Gastrocnemius medialis (tissue), 4 donors: ENCODE data around the gene SMOC2. TPM values are rescaled to one million over a fixed set of nuclear protein-coding genes. Genes with fewer than 3 reads are reported as not detected.
"Not testable (repeated sequence)": the region's sequence is repeated elsewhere in the genome, so short reads cannot be mapped to it uniquely, and the experiment has no call there.

Experiments used
- ATAC-seq, 2 donors: fragments of 150-250 bp; one replicate each; pipeline ENCODE4 v1.9.1; 2016
- DNase-seq, 2 donors: peaks; one replicate each; pipeline ENCODE4 v3.0.0-alpha.2; 2019
- H3K27ac ChIP-seq, 4 donors: fragments of 200-600 bp; sonication (generic); 1 replicate in 1 of 4; 2 replicates in 3 of 4; pipeline ENCODE4 v1.5.1; 2016 to 2018; ENCODE audit warnings: mild to moderate bottlenecking in 2 of 4, moderate library complexity in 1 of 4
- H3K27me3 ChIP-seq, 3 donors: fragments of 200-600 bp; sonication (generic) in 2 of 3; 1 replicate in 1 of 3; 2 replicates in 2 of 3; pipeline versions ENCODE4 v1.5.1 to v1.6.0; 2016 to 2019; ENCODE audit warnings: mild to moderate bottlenecking in 1 of 3, moderate library complexity in 1 of 3
- H3K36me3 ChIP-seq, 2 donors: fragments of 200-600 bp; sonication (generic) in 1 of 2; one replicate each; pipeline ENCODE4 v1.5.1; 2017 to 2018
- H3K4me1 ChIP-seq, 2 donors: fragments of 200-600 bp; sonication (generic) in 1 of 2; one replicate each; pipeline ENCODE4 v1.5.1; 2016 to 2017; ENCODE audit warnings: mild to moderate bottlenecking in 2 of 2
- H3K4me3 ChIP-seq, 4 donors: fragments of 200-600 bp; sonication (generic) in 3 of 4; 1 replicate in 1 of 4; 2 replicates in 3 of 4; pipeline ENCODE4 v1.5.1; 2016 to 2019; ENCODE audit warnings: mild to moderate bottlenecking in 2 of 4
- H3K9me3 ChIP-seq, 3 donors: fragments of 200-600 bp; sonication (generic) in 2 of 3; 1 replicate in 1 of 3; 2 replicates in 2 of 3; pipeline ENCODE4 v1.5.1; 2016 to 2019
- CTCF ChIP-seq, 5 experiments: fragments of 450-650 bp in 3 of 5; fragments of 200-600 bp in 2 of 5; sonication (generic) in 2 of 5; IDR thresholded peaks in 4 of 5; conservative IDR thresholded peaks in 1 of 5; 1 replicate in 4 of 5; 2 replicates in 1 of 5; pipeline ENCODE4 v1.5.1; 2016 to 2019; ENCODE audit warnings: antibody characterized with exemption in 5 of 5, mild to moderate bottlenecking in 3 of 5, moderate library complexity in 3 of 5
- POLR2A ChIP-seq, 2 donors: fragments of 450-650 bp; IDR thresholded peaks; one replicate each; pipeline ENCODE4 v1.6.1; 2017; ENCODE audit warnings: antibody characterized with exemption in 2 of 2, mild to moderate bottlenecking in 2 of 2, moderate library complexity in 2 of 2
- in situ Hi-C, 4 donors: fragments of 200-750 bp; cut with MboI; loops; one replicate each; pipeline versions ENCODE4 v1.15.0 to v1.8.0; 2017; ENCODE audit warnings: low sequenced_read_pairs in 4 of 4
- intact Hi-C: fragments of 100-400 bp; cut with DNase I; formaldehyde crosslinking; loops from one replicate; pipeline ENCODE4 v1.15.1; 2023; ENCODE audit warnings: low total_unique reads
- total RNA-seq, 4 donors: library from RNA; depleted of rRNA; stranded (reverse); fragments of >200 nt; gene quantifications; one replicate each; pipeline versions ENCODE4 v1.1.0 to v1.2.3, GENCODE V29; 2016

Gene SMOC2
- total RNA-seq, 4 donors from 2014 or later: 7.2 to 34.4 (median 16.5) TPM

GRCh38 chr6:168607272-168608112, 166.5 kb downstream of the SMOC2 start:
- no peaks in the 10 kb centered on the region for H3K9me3 ChIP-seq
- H3K27me3 ChIP-seq: peaks cover 0 to 4% (median 0%) of the 10 kb centered on the region in 3 donors
- in situ Hi-C loops (no loop called here), intact Hi-C loops (no loop called here)
- ATAC-seq (no peak), DNase-seq (no peak)
- H3K27ac ChIP-seq: no peak overlapping the region
- no peaks in the 10 kb centered on the region for H3K36me3 ChIP-seq
- no peak overlapping the region for H3K4me3 ChIP-seq
- TF ChIP-seq POLR2A (IDR thresholded peaks at IDR 0.05) (no peak), CTCF (IDR thresholded peaks at IDR 0.05 in 4 of 5, conservative IDR thresholded peaks at IDR 0.05 in 1 of 5) (no peak)
- H3K4me1 ChIP-seq: no peaks in the 10 kb centered on the region

- H3K4me3 ChIP-seq: no peak overlapping the region
- intact Hi-C loops (no loop called here), in situ Hi-C loops (no loop called here)
- H3K4me1 ChIP-seq: no peaks in the 10 kb centered on the region
- H3K36me3 ChIP-seq: no peaks in the 10 kb centered on the region
- no peak for TF ChIP-seq POLR2A (IDR thresholded peaks at IDR 0.05)
- TF ChIP-seq CTCF (IDR thresholded peaks at IDR 0.05 in 4 of 5, conservative IDR thresholded peaks at IDR 0.05 in 1 of 5): no peak
- H3K9me3 ChIP-seq: no peaks in the 10 kb centered on the region
- no peak for DNase-seq
- H3K27ac ChIP-seq: no peak overlapping the region
- peaks cover 0 to 4% (median 0%) of the 10 kb centered on the region in 3 donors for H3K27me3 ChIP-seq
- no peak for ATAC-seq
Measured at GRCh38 chr6:168608113-168608400, 167.1 kb downstream of the SMOC2 start.

- in situ Hi-C loops (no loop called here), intact Hi-C loops (no loop called here)
Measured at GRCh38 chr6:168609026-168609685, 168.2 kb downstream of the SMOC2 start.

GRCh38 chr6:168609914-168610490, 169.0 kb downstream of the SMOC2 start:
- peaks cover 0 to 4% (median 0%) of the 10 kb centered on the region in 3 donors for H3K27me3 ChIP-seq
- intact Hi-C loops: no loop called here
- DNase-seq (no peak), ATAC-seq (no peak)
- no peaks in the 10 kb centered on the region for H3K9me3 ChIP-seq
- H3K36me3 ChIP-seq: no peaks in the 10 kb centered on the region
- TF ChIP-seq CTCF (IDR thresholded peaks at IDR 0.05 in 4 of 5, conservative IDR thresholded peaks at IDR 0.05 in 1 of 5): no peak
- no peak for TF ChIP-seq POLR2A (IDR thresholded peaks at IDR 0.05)
- H3K27ac ChIP-seq: no peak overlapping the region
- H3K4me3 ChIP-seq: no peak overlapping the region
- in situ Hi-C loops: no loop called here
- H3K4me1 ChIP-seq: no peaks in the 10 kb centered on the region

More at GRCh38 chr6:168609026-168609685, 168.2 kb downstream of the SMOC2 start:
- Histone ChIP-seq H3K4me3 (no peak overlapping the region), H3K27ac (no peak overlapping the region), H3K36me3 (no peaks in the 10 kb centered on the region), H3K4me1 (no peaks in the 10 kb centered on the region), H3K9me3 (no peaks in the 10 kb centered on the region), H3K27me3 (peaks cover 0 to 4% (median 0%) of the 10 kb centered on the region in 3 donors)
- TF ChIP-seq CTCF (IDR thresholded peaks at IDR 0.05 in 4 of 5, conservative IDR thresholded peaks at IDR 0.05 in 1 of 5) (no peak), POLR2A (IDR thresholded peaks at IDR 0.05) (no peak)
- ATAC-seq: no peak
- no peak for DNase-seq

- H3K9me3 ChIP-seq, intact Hi-C loops, in situ Hi-C loops, H3K36me3 ChIP-seq, H3K27ac ChIP-seq, H3K4me1 ChIP-seq, DNase-seq, H3K27me3 ChIP-seq, ATAC-seq, H3K4me3 ChIP-seq: not testable (repeated sequence)
Measured at GRCh38 chr6:168610966-168611365, 170.0 kb downstream of the SMOC2 start.
